ENCODE results near the gene CRISP2.
A peak's percentile ranks its signal among the peaks of the same experiment; 100 is the strongest.

The CRISP2 gene

GRCh38 chr6:49653942-49654341 is 59.4 kb downstream of the CRISP2 start:
- no peak for DNase-seq

- DNase-seq = no peak
Observed at GRCh38 chr6:49653438-49653837, 59.9 kb downstream of the CRISP2 start.

- DNase-seq = no peak
Observed at GRCh38 chr6:49651239-49651638, 62.1 kb downstream of the CRISP2 start.

- peak; percentile 16 for DNase-seq
Observed at GRCh38 chr6:49649988-49650387, 63.4 kb downstream of the CRISP2 start.

- no peak for DNase-seq
Observed at GRCh38 chr6:49648036-49648435, 65.3 kb downstream of the CRISP2 start.

GRCh38 chr6:49647476-49647875 is 65.9 kb downstream of the CRISP2 start:
- DNase-seq = no peak

GRCh38 chr6:49646942-49647341 is 66.4 kb downstream of the CRISP2 start:
- no peak for DNase-seq

- no peak for DNase-seq
Observed at GRCh38 chr6:49646130-49646824, 67.1 kb downstream of the CRISP2 start.

- DNase-seq = no peak
Observed at GRCh38 chr6:49645139-49645538, 68.2 kb downstream of the CRISP2 start.

All from NCI-H69 (cell line).